Activated T-helper 2 cell treated with anti-CD3 and anti-CD28 coated beads, Interferon-gamma antibody, Interleukin-2, Interleukin-4, amounts not matched to agents 10 μg/mL and 5 μg/mL and 100 μg/mL, durations not matched to agents 14 hours and 24 hours and 36 hours (primary cell): Measurements from ENCODE around the gene CRAT. TPM values are rescaled to one million over a fixed set of nuclear protein-coding genes. Genes with fewer than 3 reads are reported as not detected.

ENCODE experiments used
- DNase-seq: peaks from one replicate; pipeline ENCODE4 v3.0.0; 2021; ENCODE audit warnings: low spot score
- H3K27ac Mint-ChIP-seq: one replicate; pipeline ENCODE4 v1.8.0; 2021; ENCODE audit warnings: mixed read lengths
- H3K27me3 Mint-ChIP-seq: one replicate; pipeline ENCODE4 v1.8.0; 2021; ENCODE audit warnings: low read depth, mixed read lengths
- H3K36me3 Mint-ChIP-seq: one replicate; pipeline ENCODE4 v1.8.0; 2021; ENCODE audit warnings: low read depth, mixed read lengths
- H3K4me1 Mint-ChIP-seq: one replicate; pipeline ENCODE4 v1.8.0; 2021; ENCODE audit warnings: low read depth, mixed read lengths
- H3K4me3 Mint-ChIP-seq: one replicate; pipeline ENCODE4 v1.8.0; 2021; ENCODE audit warnings: low read depth, mild to moderate bottlenecking, moderate library complexity, mixed read lengths
- H3K9me3 Mint-ChIP-seq: one replicate; pipeline ENCODE4 v1.8.0; 2021; ENCODE audit warnings: mixed read lengths
- intact Hi-C: fragments of 100-400 bp; cut with micrococcal nuclease; formaldehyde crosslinking; loops from one replicate; pipeline ENCODE4 v1.15.1; 2023
- total RNA-seq: library from RNA; stranded (reverse); gene quantifications from 2 replicates; pipeline ENCODE4 v1.2.3, GENCODE V29; 2022

Gene CRAT
- total RNA-seq, 1 donor from 2014 or later, result 13.6 TPM

DNA sequence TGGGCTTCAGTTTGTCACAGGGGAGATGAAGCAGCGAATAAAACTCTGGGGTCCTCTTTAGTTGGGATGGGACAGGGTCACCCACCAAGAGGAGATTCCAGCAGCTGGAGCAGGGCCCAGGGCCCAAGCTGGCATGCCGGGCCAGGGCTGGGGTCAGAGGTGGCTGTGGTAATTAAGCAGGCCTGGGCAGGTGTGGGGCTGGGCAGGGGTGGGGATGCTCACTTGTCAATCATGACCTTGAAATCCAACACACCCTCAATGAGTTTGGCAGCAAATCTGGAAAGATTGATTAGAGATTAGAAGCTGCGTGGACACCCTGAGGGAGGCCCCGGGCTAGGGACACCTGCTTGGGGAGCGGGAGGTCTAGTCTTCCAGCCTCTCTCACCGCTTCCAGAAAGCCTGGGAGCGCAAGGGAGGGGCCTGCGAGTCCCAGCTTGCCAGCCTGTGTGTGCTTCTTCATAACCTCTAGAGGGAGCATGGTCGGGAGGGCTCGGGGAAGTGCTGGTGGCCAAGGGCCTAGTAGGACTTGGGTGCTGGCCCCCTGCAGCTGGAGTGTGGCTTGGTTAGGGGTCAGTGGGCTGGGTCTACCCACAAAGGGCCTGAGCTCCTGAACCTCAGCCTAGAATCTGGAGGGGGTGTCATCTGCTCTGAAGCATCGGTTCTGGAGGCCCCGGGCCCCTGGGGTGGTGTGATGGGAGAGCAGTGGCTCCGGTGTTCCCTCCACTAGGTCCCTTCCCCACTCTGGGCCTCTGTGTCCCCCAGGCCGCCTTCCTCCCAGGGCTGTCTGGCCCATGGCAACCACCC is 7.6 kb downstream of the CRAT start:
- H3K27ac Mint-ChIP-seq, result no peak overlapping the region
- no peaks in the 10 kb centered on the region for H3K4me1 Mint-ChIP-seq
- H3K27me3 Mint-ChIP-seq, result no peaks in the 10 kb centered on the region
- intact Hi-C loops, result no loop called here
- no peak for DNase-seq
- H3K4me3 Mint-ChIP-seq, result no peak overlapping the region
- no peaks in the 10 kb centered on the region for H3K36me3 Mint-ChIP-seq
- no peaks in the 10 kb centered on the region for H3K9me3 Mint-ChIP-seq

DNA sequence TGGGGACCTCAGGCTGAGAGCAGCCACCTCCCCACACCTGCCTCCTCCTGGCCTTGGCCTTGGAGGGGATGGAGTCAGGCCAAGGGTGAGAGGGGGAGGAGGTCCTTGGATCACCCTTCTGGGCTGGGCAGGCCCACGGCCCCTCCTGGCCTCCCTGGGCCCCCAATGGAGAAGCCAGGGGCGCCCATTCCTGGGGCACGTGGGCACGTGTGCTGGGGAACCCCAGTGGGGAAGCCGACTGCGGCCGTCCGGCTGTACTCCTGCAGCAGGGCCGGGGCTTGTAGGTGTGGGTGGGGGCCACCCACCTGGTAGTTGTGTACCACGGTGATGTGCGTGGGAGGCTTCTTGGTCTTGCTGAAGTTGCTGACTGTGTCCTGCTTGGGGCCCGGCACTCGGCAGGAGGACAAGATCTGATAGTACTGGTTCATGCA is 8.5 kb downstream of the CRAT start:
- no peak for DNase-seq
- H3K4me3 Mint-ChIP-seq, result no peak overlapping the region
- intact Hi-C loops, result no loop called here
- no peaks in the 10 kb centered on the region for H3K4me1 Mint-ChIP-seq
- no peaks in the 10 kb centered on the region for H3K27me3 Mint-ChIP-seq
- no peaks in the 10 kb centered on the region for H3K9me3 Mint-ChIP-seq
- no peak overlapping the region for H3K27ac Mint-ChIP-seq
- H3K36me3 Mint-ChIP-seq, result no peaks in the 10 kb centered on the region

DNA sequence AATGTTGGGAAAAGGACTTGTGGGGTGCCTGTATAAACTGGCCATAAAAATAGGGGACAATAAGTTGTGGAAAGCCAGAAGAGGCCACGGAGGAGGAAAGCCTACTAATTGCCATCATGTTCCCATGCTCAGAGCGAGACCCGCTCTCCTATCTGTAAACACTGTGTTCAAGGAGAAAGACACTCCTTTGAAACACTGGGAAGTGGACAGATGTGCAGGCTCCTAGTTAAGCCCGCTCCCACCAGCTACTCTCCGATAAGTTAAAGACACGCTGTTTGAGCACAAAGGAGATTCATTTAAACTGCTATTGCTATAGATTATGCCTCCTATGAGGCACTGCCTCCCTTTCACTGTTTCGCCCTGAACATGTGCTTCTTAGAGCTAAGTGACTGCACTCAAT is 9.3 kb downstream of the CRAT start:
- Mint-ChIP-seq H3K4me1 (no peaks in the 10 kb centered on the region), H3K36me3 (no peaks in the 10 kb centered on the region), H3K27ac (no peak overlapping the region), H3K27me3 (no peaks in the 10 kb centered on the region), H3K4me3 (no peak overlapping the region), H3K9me3 (no peaks in the 10 kb centered on the region)
- no peak for DNase-seq
- intact Hi-C loops, result no loop called here

DNA sequence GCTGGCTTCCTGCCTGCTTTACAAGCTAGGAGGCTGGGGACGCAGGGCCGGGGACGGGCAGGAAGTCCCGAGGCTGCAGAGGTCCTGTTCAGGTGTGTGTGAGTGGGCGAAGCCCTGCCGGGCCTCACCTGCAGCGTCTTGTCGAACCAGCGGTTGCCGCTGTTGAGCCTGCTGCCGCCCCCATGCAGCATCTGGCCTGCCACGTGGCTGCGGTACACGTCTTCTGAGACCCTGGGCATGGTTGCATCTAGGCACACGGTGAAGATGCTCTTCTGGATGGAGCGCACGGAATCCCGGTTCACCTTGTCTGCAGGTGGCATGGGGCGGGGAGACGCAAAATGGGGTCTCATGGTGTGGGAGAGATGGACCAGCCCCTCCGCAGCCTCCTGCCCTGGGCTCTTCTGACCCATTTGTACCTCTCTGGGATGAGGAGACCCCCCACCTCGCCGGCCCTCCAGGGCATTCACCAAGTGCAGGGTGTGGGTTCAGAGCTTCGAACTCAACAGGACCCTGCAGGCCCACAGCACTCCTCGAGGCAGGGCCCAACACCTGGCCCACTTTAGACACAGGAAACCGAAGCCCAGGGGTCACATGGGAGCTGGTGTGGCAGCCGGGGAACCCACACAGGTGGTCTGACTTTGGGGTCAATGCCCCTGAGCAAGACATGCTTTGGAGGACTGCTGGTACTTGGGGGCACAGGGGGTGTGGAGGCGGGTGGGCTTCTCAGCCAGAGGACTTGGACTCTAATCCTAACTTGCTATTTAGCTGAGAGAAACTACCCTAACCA is 10.0 kb downstream of the CRAT start:
- no peak for DNase-seq
- Mint-ChIP-seq H3K27ac (no peak overlapping the region), H3K27me3 (no peaks in the 10 kb centered on the region), H3K4me3 (no peak overlapping the region), H3K4me1 (no peaks in the 10 kb centered on the region), H3K36me3 (no peaks in the 10 kb centered on the region), H3K9me3 (no peaks in the 10 kb centered on the region)
- intact Hi-C loops, result no loop called here

DNA sequence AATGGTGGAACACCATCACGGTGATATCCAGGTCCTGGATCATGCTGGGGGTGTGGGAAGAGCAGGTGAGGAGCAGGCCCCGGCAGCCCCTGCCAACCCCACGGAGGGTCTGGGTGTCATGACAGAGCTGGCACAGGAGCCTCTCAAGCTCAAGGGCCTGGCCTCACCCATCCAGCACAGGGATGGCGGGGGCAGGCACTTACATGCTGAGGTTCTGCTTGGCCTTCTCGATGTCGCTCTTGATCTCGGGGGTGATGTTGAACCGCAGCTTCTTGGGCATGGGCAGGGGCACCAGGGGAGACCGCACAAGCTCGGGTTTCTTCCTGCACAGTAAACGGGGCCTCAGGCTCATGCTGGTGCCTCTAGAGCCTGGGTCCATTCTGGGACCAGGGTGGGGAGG is 12.3 kb downstream of the CRAT start:
- H3K27ac Mint-ChIP-seq, result no peak overlapping the region
- H3K9me3 Mint-ChIP-seq, result no peaks in the 10 kb centered on the region
- DNase-seq, result no peak
- H3K4me3 Mint-ChIP-seq, result no peak overlapping the region
- H3K4me1 Mint-ChIP-seq, result no peaks in the 10 kb centered on the region
- H3K27me3 Mint-ChIP-seq, result no peaks in the 10 kb centered on the region
- intact Hi-C loops, result no loop called here
- H3K36me3 Mint-ChIP-seq, result no peaks in the 10 kb centered on the region

DNA sequence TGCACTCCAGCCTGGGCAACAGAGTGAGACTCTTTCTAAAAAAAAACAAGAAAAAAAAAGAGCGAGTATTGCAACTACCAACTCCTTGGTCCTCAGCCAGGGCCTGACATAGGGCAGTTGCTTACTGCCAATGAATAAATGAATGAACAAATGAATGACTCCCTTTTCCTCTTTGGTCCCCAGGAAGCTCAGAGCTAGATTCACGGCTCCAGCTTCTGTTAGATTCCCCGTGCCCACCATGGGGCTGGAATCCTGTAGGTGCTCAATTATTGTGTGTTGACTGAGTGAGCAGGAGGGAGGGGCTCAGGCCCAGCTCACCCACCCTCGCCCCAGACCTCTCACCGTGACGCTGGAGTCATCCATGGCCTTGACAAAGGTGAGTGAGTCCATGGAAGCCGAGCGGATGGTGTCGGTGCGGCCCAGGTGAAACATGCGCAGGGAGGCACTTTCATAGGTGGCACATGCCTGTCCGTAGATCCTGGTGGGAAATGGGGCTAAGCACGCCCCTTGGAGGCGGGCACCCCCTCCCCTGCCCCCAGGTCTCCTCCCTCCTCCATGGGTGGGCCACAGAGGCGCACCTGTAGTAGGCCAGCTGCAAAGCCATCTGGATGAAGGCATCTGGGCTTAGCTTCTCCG is 12.8 kb downstream of the CRAT start:
- H3K4me1 Mint-ChIP-seq, result no peaks in the 10 kb centered on the region
- H3K36me3 Mint-ChIP-seq, result no peaks in the 10 kb centered on the region
- no peaks in the 10 kb centered on the region for H3K9me3 Mint-ChIP-seq
- intact Hi-C loops, result no loop called here
- no peak for DNase-seq
- H3K27ac Mint-ChIP-seq, result no peak overlapping the region
- H3K4me3 Mint-ChIP-seq, result no peak overlapping the region
- no peaks in the 10 kb centered on the region for H3K27me3 Mint-ChIP-seq

DNA sequence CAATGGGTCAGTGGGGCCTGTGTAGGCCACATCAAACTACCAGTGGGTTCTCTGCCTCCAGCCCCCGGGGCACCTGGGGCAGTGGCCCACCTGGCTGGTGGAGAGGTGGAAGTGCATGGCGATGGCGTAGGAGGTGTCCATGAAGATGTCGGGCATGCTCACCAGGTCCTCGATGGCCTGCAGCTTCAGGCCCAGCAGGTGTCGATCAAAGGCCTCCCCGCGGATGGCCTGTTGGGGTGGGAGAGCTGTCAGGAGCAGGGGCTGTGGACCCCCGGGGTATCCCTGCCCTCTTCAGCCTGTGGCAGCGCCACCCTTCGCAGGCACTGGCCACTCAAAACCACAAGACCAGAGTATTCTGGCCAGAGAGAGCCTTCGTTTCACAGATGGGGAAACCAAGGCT is 14.7 kb downstream of the CRAT start:
- Mint-ChIP-seq H3K27ac (no peak overlapping the region), H3K4me1 (no peaks in the 10 kb centered on the region), H3K27me3 (no peaks in the 10 kb centered on the region), H3K9me3 (no peaks in the 10 kb centered on the region), H3K36me3 (no peaks in the 10 kb centered on the region), H3K4me3 (no peak overlapping the region)
- intact Hi-C loops, result no loop called here
- DNase-seq, result no peak

DNA sequence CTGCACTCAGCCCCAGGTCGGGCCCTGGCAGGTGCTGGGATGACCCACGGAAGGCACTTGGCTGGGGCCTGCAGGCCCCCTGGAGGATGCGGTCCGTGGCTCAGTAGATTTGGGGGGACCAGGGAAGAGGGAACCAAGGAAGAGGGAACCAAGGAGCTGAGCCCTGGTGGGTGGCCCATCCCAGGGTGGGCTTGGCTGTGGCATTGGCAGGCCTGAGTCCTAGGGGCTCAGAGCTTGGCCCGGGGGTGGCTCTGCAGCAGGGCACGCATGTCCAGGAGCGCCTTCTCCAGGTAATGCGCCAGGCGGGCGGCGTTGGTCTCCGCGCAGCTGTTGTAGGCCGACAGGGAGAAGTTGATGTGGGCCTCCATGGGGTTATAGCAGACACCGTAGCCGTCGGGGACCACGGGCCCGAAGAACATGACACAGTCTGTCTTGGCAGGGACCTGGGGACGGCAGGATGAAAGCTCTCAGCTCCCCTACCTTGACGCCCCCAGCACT is 15.4 kb downstream of the CRAT start:
- H3K27me3 Mint-ChIP-seq, result no peaks in the 10 kb centered on the region
- H3K27ac Mint-ChIP-seq, result no peak overlapping the region
- no peaks in the 10 kb centered on the region for H3K9me3 Mint-ChIP-seq
- H3K4me3 Mint-ChIP-seq, result no peak overlapping the region
- no peaks in the 10 kb centered on the region for H3K4me1 Mint-ChIP-seq
- no peaks in the 10 kb centered on the region for H3K36me3 Mint-ChIP-seq
- intact Hi-C loops, result no loop called here
- no peak for DNase-seq

DNA sequence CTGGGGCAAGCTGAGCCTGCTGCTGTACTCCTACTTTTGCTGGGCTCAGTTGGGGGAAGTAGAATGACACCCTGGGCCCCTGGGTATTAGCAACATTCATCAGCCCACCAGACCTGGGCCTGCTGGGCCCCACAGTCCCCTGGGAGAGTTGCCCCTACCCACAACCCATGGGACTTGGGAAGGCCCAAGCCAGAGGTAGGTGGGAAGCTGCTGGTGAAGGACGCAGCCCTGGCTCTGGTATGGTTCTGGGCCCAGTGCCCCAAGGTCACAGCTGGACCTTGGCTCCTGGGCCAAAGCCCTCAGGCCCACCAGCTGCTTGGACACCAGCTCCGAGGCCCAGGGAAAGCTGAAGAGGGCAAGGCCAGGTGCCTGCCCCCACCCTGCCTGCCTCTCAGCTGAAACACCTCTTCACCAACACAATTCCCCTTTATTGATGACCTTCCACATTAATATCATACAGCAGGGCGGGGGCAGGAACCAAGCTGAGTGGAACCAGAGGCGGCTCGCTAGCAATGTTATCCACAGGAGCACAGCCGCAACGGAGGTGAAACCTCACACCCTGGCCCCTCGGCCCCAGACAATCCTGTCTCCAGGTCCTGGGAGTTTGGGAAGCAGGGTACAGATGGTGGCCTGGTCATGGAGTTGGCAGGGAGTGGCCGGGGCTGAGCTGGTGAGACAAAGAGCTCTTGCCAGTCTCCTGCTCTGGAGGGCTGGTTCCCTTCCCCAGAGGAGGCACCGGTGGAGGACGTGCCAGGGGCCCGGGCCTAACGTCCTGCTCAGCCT is 16.0 kb downstream of the CRAT start:
- no peak for DNase-seq
- Mint-ChIP-seq H3K4me3 (no peak overlapping the region), H3K4me1 (no peaks in the 10 kb centered on the region), H3K27me3 (no peaks in the 10 kb centered on the region), H3K27ac (no peak overlapping the region), H3K9me3 (no peaks in the 10 kb centered on the region), H3K36me3 (peaks cover 6% of the 10 kb centered on the region)
- intact Hi-C loops, result no loop called here

DNA sequence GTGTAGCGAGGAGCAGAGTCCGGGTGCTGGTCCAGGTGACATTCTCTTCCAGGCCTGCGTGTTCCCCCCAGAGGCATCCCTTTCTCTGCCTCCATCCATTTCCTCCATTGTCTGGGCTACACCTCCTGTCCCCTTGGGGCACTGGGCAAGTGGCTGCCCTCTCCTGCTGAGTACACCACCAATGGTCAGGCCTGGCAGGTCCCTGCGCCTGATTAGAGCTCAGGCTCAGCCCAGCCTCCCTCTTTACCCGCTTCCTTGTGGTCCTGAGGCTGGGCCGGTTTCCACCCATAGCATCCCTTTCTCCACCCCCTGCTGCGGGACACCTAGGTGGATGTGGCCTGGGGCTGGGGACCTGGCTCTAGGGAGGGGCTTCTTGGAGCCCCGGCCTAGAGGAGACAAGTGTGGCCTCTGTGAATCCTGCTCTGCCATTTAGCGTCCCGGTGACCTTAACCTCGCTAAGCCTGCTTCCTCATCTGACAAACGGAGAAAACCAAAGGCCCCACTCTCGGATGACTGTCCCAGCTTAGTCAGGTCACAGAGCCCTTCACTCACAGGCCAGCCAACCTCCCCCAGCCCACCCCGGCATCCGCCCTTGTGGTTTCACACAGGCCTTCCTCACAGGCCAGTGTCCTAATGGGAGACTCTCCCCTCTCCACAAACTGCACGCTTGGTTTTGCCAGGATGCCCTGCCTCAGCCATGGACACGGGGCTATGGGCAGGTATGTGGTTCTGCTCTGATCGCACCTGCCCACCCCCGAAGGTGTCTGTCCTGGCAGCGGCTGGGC is 16.8 kb downstream of the CRAT start:
- intact Hi-C loops, result no loop called here
- H3K27me3 Mint-ChIP-seq, result no peaks in the 10 kb centered on the region
- H3K36me3 Mint-ChIP-seq, result peaks cover 8% of the 10 kb centered on the region
- no peaks in the 10 kb centered on the region for H3K4me1 Mint-ChIP-seq
- no peak overlapping the region for H3K4me3 Mint-ChIP-seq
- no peaks in the 10 kb centered on the region for H3K9me3 Mint-ChIP-seq
- H3K27ac Mint-ChIP-seq, result no peak overlapping the region
- DNase-seq, result no peak

DNA sequence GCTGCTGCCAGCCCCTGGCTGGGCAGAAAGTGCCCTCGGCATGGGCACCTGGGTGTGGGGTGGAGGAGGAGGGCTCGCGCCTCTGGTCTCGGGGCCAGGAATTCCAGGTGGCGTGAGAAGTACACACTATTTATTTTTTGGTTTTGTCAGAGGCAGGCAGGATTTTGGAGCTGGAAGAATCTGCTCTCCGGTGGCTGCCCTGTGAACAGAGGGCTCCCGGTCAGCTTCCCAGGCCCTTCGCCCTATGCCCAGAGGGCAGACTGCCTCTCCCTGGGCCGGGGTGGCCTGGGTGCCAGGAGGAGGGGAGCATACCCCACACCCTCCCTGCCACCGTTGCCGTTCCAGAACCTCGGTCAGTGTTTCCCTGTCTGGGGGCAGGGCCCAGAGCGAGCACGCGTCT is 21.3 kb downstream of the CRAT start:
- no peak overlapping the region for H3K4me3 Mint-ChIP-seq
- H3K27me3 Mint-ChIP-seq, result no peaks in the 10 kb centered on the region
- no peaks in the 10 kb centered on the region for H3K4me1 Mint-ChIP-seq
- DNase-seq, result no peak
- H3K27ac Mint-ChIP-seq, result no peak overlapping the region
- H3K36me3 Mint-ChIP-seq, result peaks cover 21% of the 10 kb centered on the region
- H3K9me3 Mint-ChIP-seq, result no peaks in the 10 kb centered on the region
- intact Hi-C loops, result no loop called here

DNA sequence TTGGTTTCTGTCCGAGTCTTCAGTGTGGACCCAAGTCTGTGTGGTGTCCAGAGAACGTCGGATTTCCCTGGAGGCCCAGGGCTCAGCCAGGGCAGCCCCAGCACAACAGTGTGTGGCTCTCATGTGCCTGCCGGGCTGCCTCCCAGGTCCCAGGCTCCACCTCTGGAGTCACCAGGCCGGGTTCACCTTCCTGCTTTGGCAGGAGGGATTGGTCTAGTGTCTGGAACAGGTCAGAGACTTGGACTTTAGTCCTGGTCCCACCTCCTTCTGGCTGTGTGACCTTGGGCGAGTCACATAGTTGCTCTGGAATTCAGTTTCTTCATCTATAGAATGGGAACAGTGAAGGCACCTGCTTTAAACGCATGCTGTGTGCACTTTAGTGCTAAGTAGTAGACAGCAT is 26.5 kb downstream of the CRAT start:
- Mint-ChIP-seq H3K9me3 (no peaks in the 10 kb centered on the region), H3K27me3 (no peaks in the 10 kb centered on the region), H3K4me1 (peaks cover 16% of the 10 kb centered on the region), H3K4me3 (no peak overlapping the region), H3K36me3 (peaks cover 19% of the 10 kb centered on the region), H3K27ac (no peak overlapping the region)
- intact Hi-C loops, result no loop called here
- no peak for DNase-seq
